Caco-2 (cell line): ENCODE measurements around the gene JMJD8. TPM values are rescaled to one million over a fixed set of nuclear protein-coding genes. Genes with fewer than 3 reads are reported as not detected.

Experiments used
- BruUV-seq: library from RNA; stranded (reverse); fragments of 400-500 nt; replicated peaks from 2 replicates; lab custom pipeline; 2021; lab: Mats Ljungman, UMichigan
- CTCF ChIA-PET: fragments of 300-600 bp; sonication (Branson Sonifier 250); formaldehyde crosslinking; loops from one replicate; lab custom pipeline; 2022; ENCODE audit warnings: antibody characterized with exemption; lab: Charles Lee
- POLR2A ChIA-PET: fragments of 300-600 bp; sonication (Branson Sonifier 250); formaldehyde crosslinking; loops from one replicate; lab custom pipeline; 2022; ENCODE audit warnings: antibody characterized with exemption; lab: Charles Lee
- DNase-seq, 2 experiments: peaks; one replicate each; pipeline versions ENCODE4 v3.0.0 to v3.0.0-alpha.2; 2020 to 2022
- H3K27me3 ChIP-seq: replicated peaks from 2 replicates; pipeline ENCODE4 v1.6.0; 2011; ENCODE audit warnings: low read length; ENCODE audit not compliant: control insufficient read depth, insufficient read depth
- H3K36me3 ChIP-seq: 2 replicates; pipeline ENCODE4 v1.5.1; 2011; ENCODE audit warnings: low read length; ENCODE audit not compliant: control insufficient read depth, insufficient read depth
- H3K4me1 ChIP-seq: fragments of 250-450 bp; sonication (Bioruptor Pico); 2 replicates; pipeline ENCODE4 v1.5.1; 2020; ENCODE audit warnings: mild to moderate bottlenecking
- H3K4me3 ChIP-seq: 2 replicates; pipeline ENCODE4 v1.5.1; 2011; ENCODE audit warnings: low read depth, mild to moderate bottlenecking, control low read depth, low read length
- H3K9me3 ChIP-seq: fragments of 250-450 bp; sonication (Bioruptor Pico); 2 replicates; pipeline ENCODE4 v1.5.1; 2020; ENCODE audit warnings: mild to moderate bottlenecking, moderate library complexity
- H3K27ac Mint-ChIP-seq: one replicate; pipeline ENCODE4 v1.8.0; 2022; ENCODE audit warnings: mixed read lengths; ENCODE audit not compliant: unreplicated experiment
- H3K27me3 Mint-ChIP-seq: one replicate; pipeline ENCODE4 v1.8.0; 2022; ENCODE audit warnings: mixed read lengths; ENCODE audit not compliant: insufficient read depth, unreplicated experiment
- H3K36me3 Mint-ChIP-seq: one replicate; pipeline ENCODE4 v1.8.0; 2022; ENCODE audit warnings: mild to moderate bottlenecking, mixed read lengths; ENCODE audit not compliant: insufficient read depth, unreplicated experiment
- H3K4me1 Mint-ChIP-seq: one replicate; pipeline ENCODE4 v1.8.0; 2022; ENCODE audit warnings: low read depth, mixed read lengths; ENCODE audit not compliant: unreplicated experiment
- H3K4me3 Mint-ChIP-seq: one replicate; pipeline ENCODE4 v1.8.0; 2022; ENCODE audit warnings: mild to moderate bottlenecking, moderate library complexity, mixed read lengths; ENCODE audit not compliant: unreplicated experiment
- H3K9me3 Mint-ChIP-seq: one replicate; pipeline ENCODE4 v1.8.0; 2022; ENCODE audit warnings: mixed read lengths; ENCODE audit not compliant: unreplicated experiment
- intact Hi-C: fragments of 100-400 bp; cut with micrococcal nuclease; formaldehyde crosslinking; loops from one replicate; pipeline ENCODE4 v1.10.0; 2022; ENCODE audit not compliant: unreplicated experiment
- total RNA-seq: library from RNA; stranded (reverse); gene quantifications from 2 replicates; pipeline ENCODE4 v1.2.3, GENCODE V29; 2022
- TF ChIP-seq, protein P1 (sequence below), 2 experiments: fragments of 200-600 bp in 1 of 2; IDR thresholded peaks; 1 replicate in 1 of 2; 2 replicates in 1 of 2; pipeline versions ENCODE4 v1.5.1 to v1.8.0; 2011 to 2022; ENCODE audit warnings: antibody characterized with exemption in 1 of 2, control low read depth in 1 of 2, inconsistent platforms in 1 of 2, low read depth in 1 of 2, low read length in 1 of 2, mild to moderate bottlenecking in 1 of 2, moderate library complexity in 1 of 2; ENCODE audit not compliant: insufficient read depth in 1 of 2, severe bottlenecking in 1 of 2, unreplicated experiment in 1 of 2

JMJD8 gene
- total RNA-seq, 1 experiment from 2014 or later, result 52.4 TPM

GRCh38 chr16:631808-632358, 52.3 kb downstream of the JMJD8 start:
- no peak for DNase-seq
- no peaks in the 10 kb centered on the region for H3K9me3 ChIP-seq
- ChIA-PET CTCF (no interaction called here), POLR2A (no interaction called here)
- no peaks in the 10 kb centered on the region for H3K27me3 ChIP-seq
- no peaks in the 10 kb centered on the region for H3K9me3 Mint-ChIP-seq
- no peaks in the 10 kb centered on the region for H3K27me3 Mint-ChIP-seq
- peaks cover 36% of the 10 kb centered on the region for H3K36me3 Mint-ChIP-seq
- TF ChIP-seq, protein P1, sequence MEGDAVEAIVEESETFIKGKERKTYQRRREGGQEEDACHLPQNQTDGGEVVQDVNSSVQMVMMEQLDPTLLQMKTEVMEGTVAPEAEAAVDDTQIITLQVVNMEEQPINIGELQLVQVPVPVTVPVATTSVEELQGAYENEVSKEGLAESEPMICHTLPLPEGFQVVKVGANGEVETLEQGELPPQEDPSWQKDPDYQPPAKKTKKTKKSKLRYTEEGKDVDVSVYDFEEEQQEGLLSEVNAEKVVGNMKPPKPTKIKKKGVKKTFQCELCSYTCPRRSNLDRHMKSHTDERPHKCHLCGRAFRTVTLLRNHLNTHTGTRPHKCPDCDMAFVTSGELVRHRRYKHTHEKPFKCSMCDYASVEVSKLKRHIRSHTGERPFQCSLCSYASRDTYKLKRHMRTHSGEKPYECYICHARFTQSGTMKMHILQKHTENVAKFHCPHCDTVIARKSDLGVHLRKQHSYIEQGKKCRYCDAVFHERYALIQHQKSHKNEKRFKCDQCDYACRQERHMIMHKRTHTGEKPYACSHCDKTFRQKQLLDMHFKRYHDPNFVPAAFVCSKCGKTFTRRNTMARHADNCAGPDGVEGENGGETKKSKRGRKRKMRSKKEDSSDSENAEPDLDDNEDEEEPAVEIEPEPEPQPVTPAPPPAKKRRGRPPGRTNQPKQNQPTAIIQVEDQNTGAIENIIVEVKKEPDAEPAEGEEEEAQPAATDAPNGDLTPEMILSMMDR (IDR thresholded peaks at IDR 0.05; ENCODE audit: insufficient read depth in 1 of 2, low read depth in 1 of 2, low read length in 1 of 2, severe bottlenecking in 1 of 2, unreplicated experiment in 1 of 2), result no peak
- peaks cover 6% of the 10 kb centered on the region; the same call in 1 of the 2 replicates for H3K4me1 ChIP-seq
- intact Hi-C loops, result no loop called here
- no peak overlapping the region for H3K4me3 ChIP-seq
- H3K36me3 ChIP-seq, result no peaks in the 10 kb centered on the region
- no peak overlapping the region for H3K27ac Mint-ChIP-seq
- H3K4me1 Mint-ChIP-seq, result no peaks in the 10 kb centered on the region
- no TSS peak for BruUV-seq
- no peak overlapping the region for H3K4me3 Mint-ChIP-seq

Other genes starting within 250 kb of the JMJD8 start
- 85.3 and 87.9 TPM in 2 replicates for gene CAPN15, start 156.6 kb downstream of the JMJD8 start, total RNA-seq
- gene PRR35, start 123.9 kb downstream of the JMJD8 start, total RNA-seq, result 0.14 TPM in 1 of 2 replicates, not detected in the other
- not detected in 2 replicates for gene NHLRC4, start 117.3 kb downstream of the JMJD8 start, total RNA-seq
- gene PIGQ, start 114.4 kb downstream of the JMJD8 start, total RNA-seq, result 45.3 and 45.8 TPM in 2 replicates
- 18.7 and 19.1 TPM in 2 replicates for gene RAB40C, start 94.3 kb downstream of the JMJD8 start, total RNA-seq
- 0.39 and 0.54 TPM in 2 replicates for gene WFIKKN1, start 53.3 kb downstream of the JMJD8 start, total RNA-seq
- gene METTL26, start 48.0 kb downstream of the JMJD8 start, total RNA-seq, result 67.1 and 67.4 TPM in 2 replicates
- 33.0 and 40.7 TPM in 2 replicates for gene MCRIP2, start 42.5 kb downstream of the JMJD8 start, total RNA-seq
- 57.8 and 60.9 TPM in 2 replicates for gene WDR90, start 35.0 kb downstream of the JMJD8 start, total RNA-seq
- 96.7 and 106 TPM in 2 replicates for gene RHOT2, start 16.2 kb downstream of the JMJD8 start, total RNA-seq
- 2.9 and 3.2 TPM in 2 replicates for gene RHBDL1, start 8.7 kb downstream of the JMJD8 start, total RNA-seq
- gene STUB1, start 3.9 kb downstream of the JMJD8 start, total RNA-seq, result 77.8 and 86.6 TPM in 2 replicates
- 10.8 and 11.7 TPM in 2 replicates for gene WDR24, start 6.1 kb upstream of the JMJD8 start, total RNA-seq
- gene FBXL16, start 21.5 kb upstream of the JMJD8 start, total RNA-seq, result 5.9 and 10.5 TPM in 2 replicates
- 20.0 and 23.4 TPM in 2 replicates for gene METRN, start 30.8 kb upstream of the JMJD8 start, total RNA-seq
- 39.7 and 42.6 TPM in 2 replicates for gene ANTKMT, start 36.8 kb upstream of the JMJD8 start, total RNA-seq
- 3.5 and 4.6 TPM in 2 replicates for gene CCDC78, start 42.1 kb upstream of the JMJD8 start, total RNA-seq
- 6.8 and 9.7 TPM in 2 replicates for gene HAGHL, start 42.8 kb upstream of the JMJD8 start, total RNA-seq
- gene CIAO3, start 56.7 kb upstream of the JMJD8 start, total RNA-seq, result 42.9 and 44.5 TPM in 2 replicates
- gene MSLN, start 76.4 kb upstream of the JMJD8 start, total RNA-seq, result 0.36 and 0.39 TPM in 2 replicates
- 42.2 and 44.0 TPM in 2 replicates for gene RPUSD1, start 104.0 kb upstream of the JMJD8 start, total RNA-seq
- 97.6 and 102 TPM in 2 replicates for gene CHTF18, start 104.3 kb upstream of the JMJD8 start, total RNA-seq
- gene GNG13, start 116.4 kb upstream of the JMJD8 start, total RNA-seq, result not detected in 2 replicates